Measurements from ENCODE around the gene WRNIP1.

GRCh38 chr6:2812695-2813094 lies 47.5 kb downstream of the WRNIP1 start:
- no peak for TF ChIP-seq CTCF (IDR thresholded peaks at IDR 0.05 in 8 of 11, conservative IDR thresholded peaks at IDR 0.05 in 3 of 11)
- no peak for TF ChIP-seq POLR2A (IDR thresholded peaks at IDR 0.05)

Data from spleen (tissue), 7 donors.